Measurements from ENCODE around the gene TTLL7.

TTLL7 gene

GRCh38 chr1:83929184-83929583 is 69.7 kb downstream of the TTLL7 start:
- DNase-seq (ENCODE audit: low read depth) = peak; percentile 84
- no peak overlapping the region for H3K4me3 ChIP-seq (ENCODE audit: control insufficient read depth, low read depth, low read length)
- no peak for TF ChIP-seq CTCF (conservative IDR thresholded peaks at IDR 0.05; ENCODE audit: control insufficient read depth, insufficient read depth, low read depth, low read length)

GRCh38 chr1:83928396-83928795 is 70.5 kb downstream of the TTLL7 start:
- TF ChIP-seq CTCF (conservative IDR thresholded peaks at IDR 0.05; ENCODE audit: control insufficient read depth, insufficient read depth, low read depth, low read length) = no peak
- no peak overlapping the region for H3K4me3 ChIP-seq (ENCODE audit: control insufficient read depth, low read depth, low read length)
- peak; percentile 12 for DNase-seq (ENCODE audit: low read depth)

GRCh38 chr1:83927701-83928100 is 71.2 kb downstream of the TTLL7 start:
- no peak overlapping the region for H3K4me3 ChIP-seq (ENCODE audit: control insufficient read depth, low read depth, low read length)
- no peak for TF ChIP-seq CTCF (conservative IDR thresholded peaks at IDR 0.05; ENCODE audit: control insufficient read depth, insufficient read depth, low read depth, low read length)
- DNase-seq (ENCODE audit: low read depth) = no peak

GRCh38 chr1:83927061-83927460 is 71.9 kb downstream of the TTLL7 start:
- TF ChIP-seq CTCF (conservative IDR thresholded peaks at IDR 0.05; ENCODE audit: control insufficient read depth, insufficient read depth, low read depth, low read length) = no peak
- DNase-seq (ENCODE audit: low read depth) = no peak
- no peak overlapping the region for H3K4me3 ChIP-seq (ENCODE audit: control insufficient read depth, low read depth, low read length)

- no peak for DNase-seq (ENCODE audit: low read depth)
- no peak overlapping the region for H3K4me3 ChIP-seq (ENCODE audit: control insufficient read depth, low read depth, low read length)
- TF ChIP-seq CTCF (conservative IDR thresholded peaks at IDR 0.05; ENCODE audit: control insufficient read depth, insufficient read depth, low read depth, low read length) = no peak
Measured at GRCh38 chr1:83923553-83923952, 75.4 kb downstream of the TTLL7 start.

GRCh38 chr1:83922431-83922830 is 76.5 kb downstream of the TTLL7 start:
- no peak for TF ChIP-seq CTCF (conservative IDR thresholded peaks at IDR 0.05; ENCODE audit: control insufficient read depth, insufficient read depth, low read depth, low read length)
- H3K4me3 ChIP-seq (ENCODE audit: control insufficient read depth, low read depth, low read length) = no peak overlapping the region
- DNase-seq (ENCODE audit: low read depth) = no peak

- no peak overlapping the region for H3K4me3 ChIP-seq (ENCODE audit: control insufficient read depth, low read depth, low read length)
- no peak for TF ChIP-seq CTCF (conservative IDR thresholded peaks at IDR 0.05; ENCODE audit: control insufficient read depth, insufficient read depth, low read depth, low read length)
- DNase-seq (ENCODE audit: low read depth) = no peak
Measured at GRCh38 chr1:83920320-83920719, 78.6 kb downstream of the TTLL7 start.
